Trophoblast cell (in vitro differentiated cells and primary cell): Measurements from ENCODE around the gene CDKN2AIP.
A peak's percentile ranks its signal among the peaks of the same experiment; 100 is the strongest.

Experiments used
- DNase-seq, 2 donors: peaks; one replicate each; pipeline ENCODE4 v3.0.0-alpha.2; 2016
- H2AFZ ChIP-seq: 2 replicates; pipeline ENCODE4 v1.6.1; 2013; ENCODE audit warnings: low read length, moderate library complexity, mild to moderate bottlenecking; ENCODE audit not compliant: insufficient read depth, poor library complexity
- H2AK5ac ChIP-seq: 2 replicates; pipeline ENCODE4 v1.6.1; 2013; ENCODE audit warnings: mild to moderate bottlenecking, low read length
- H2BK120ac ChIP-seq: 2 replicates; pipeline ENCODE4 v1.6.1; 2013; ENCODE audit warnings: low read length, mild to moderate bottlenecking, moderate library complexity; ENCODE audit not compliant: insufficient read depth, poor library complexity
- H2BK12ac ChIP-seq: 2 replicates; pipeline ENCODE4 v1.6.1; 2013; ENCODE audit warnings: mild to moderate bottlenecking, low read length, moderate library complexity
- H2BK5ac ChIP-seq: 2 replicates; pipeline ENCODE4 v1.6.1; 2013; ENCODE audit warnings: low read length, low read depth, moderate library complexity, mild to moderate bottlenecking; ENCODE audit not compliant: poor library complexity
- H3K14ac ChIP-seq: 2 replicates; pipeline ENCODE4 v1.6.1; 2013; ENCODE audit warnings: mild to moderate bottlenecking, low read length
- H3K18ac ChIP-seq: 2 replicates; pipeline ENCODE4 v1.6.1; 2013; ENCODE audit warnings: mild to moderate bottlenecking, low read length
- H3K23ac ChIP-seq: 2 replicates; pipeline ENCODE4 v1.6.1; 2013; ENCODE audit warnings: low read length
- H3K27ac ChIP-seq: 2 replicates; pipeline ENCODE4 v1.5.1; 2013; ENCODE audit warnings: low read depth, mild to moderate bottlenecking, inconsistent platforms, low read length, moderate library complexity
- H3K27me3 ChIP-seq: 2 replicates; pipeline ENCODE4 v1.6.1; 2013; ENCODE audit warnings: inconsistent platforms, mild to moderate bottlenecking, low read length, moderate library complexity; ENCODE audit not compliant: insufficient read depth
- H3K36me3 ChIP-seq, 2 experiments: 1 replicate in 1 of 2; 2 replicates in 1 of 2; pipeline ENCODE4 v1.6.1; 2013; ENCODE audit warnings: low read length in 2 of 2, mild to moderate bottlenecking in 2 of 2, moderate library complexity in 1 of 2; ENCODE audit not compliant: insufficient read depth in 2 of 2, control insufficient read depth in 1 of 2
- H3K4ac ChIP-seq: 2 replicates; pipeline ENCODE4 v1.6.1; 2013; ENCODE audit warnings: low read depth, mild to moderate bottlenecking, low read length, moderate library complexity
- H3K4me1 ChIP-seq, 2 experiments: 1 replicate in 1 of 2; 2 replicates in 1 of 2; pipeline ENCODE4 v1.6.1; 2013; ENCODE audit warnings: low read length in 2 of 2, mild to moderate bottlenecking in 2 of 2, moderate library complexity in 1 of 2; ENCODE audit not compliant: insufficient read depth in 2 of 2, control insufficient read depth in 1 of 2
- H3K4me2 ChIP-seq: 2 replicates; pipeline ENCODE4 v1.6.1; 2013; ENCODE audit warnings: inconsistent platforms, mild to moderate bottlenecking, low read length, moderate library complexity
- H3K4me3 ChIP-seq: 2 replicates; pipeline ENCODE4 v1.5.1; 2013; ENCODE audit warnings: mild to moderate bottlenecking, low read depth, low read length, inconsistent platforms
- H3K79me1 ChIP-seq: one replicate; pipeline ENCODE4 v1.6.1; 2013; ENCODE audit warnings: low read length
- H3K79me2 ChIP-seq: 2 replicates; pipeline ENCODE4 v1.6.1; 2013; ENCODE audit warnings: low read length, mild to moderate bottlenecking; ENCODE audit not compliant: control insufficient read depth, insufficient read depth, poor library complexity
- H3K9ac ChIP-seq: 2 replicates; pipeline ENCODE4 v1.6.1; 2013; ENCODE audit warnings: mild to moderate bottlenecking, low read length
- H3K9me3 ChIP-seq: 2 replicates; pipeline ENCODE4 v1.6.1; 2013; ENCODE audit warnings: low read depth, mild to moderate bottlenecking, control low read depth, inconsistent platforms, low read length; ENCODE audit not compliant: insufficient read depth
- H4K12ac ChIP-seq: 2 replicates; pipeline ENCODE4 v1.6.1; 2013; ENCODE audit warnings: low read depth, mild to moderate bottlenecking, low read length, moderate library complexity
- H4K8ac ChIP-seq: 2 replicates; pipeline ENCODE4 v1.6.1; 2013; ENCODE audit warnings: low read depth, mild to moderate bottlenecking, low read length, moderate library complexity
- H4K91ac ChIP-seq: one replicate; pipeline ENCODE4 v1.6.1; 2013; ENCODE audit warnings: low read depth, mild to moderate bottlenecking, low read length, moderate library complexity
- WGBS: extraction: QIAGEN DNeasy Blood & Tissue Kit; methylation state at CpG from one replicate; pipeline ENCODE4 v1.1.7; 2013; ENCODE audit warnings: missing lambda C conversion rate; ENCODE audit not compliant: insufficient read length, insufficient coverage; ENCODE audit errors: extremely low coverage; 5-methylcytosine and 5-hydroxymethylcytosine counted together

The CDKN2AIP gene

GRCh38 chr4:183413234-183414200, 30.9 kb upstream of the CDKN2AIP start:
- Histone ChIP-seq H3K27ac (no peak overlapping the region), H2AK5ac (no peak overlapping the region), H3K27me3 (no peaks in the 10 kb centered on the region), H3K18ac (no peak overlapping the region), H2AFZ (no peak overlapping the region), H3K4me1 (no peaks in the 10 kb centered on the region), H3K9ac (no peak overlapping the region), H4K91ac (no peak overlapping the region), H2BK12ac (no peak overlapping the region), H3K4ac (no peak overlapping the region), H4K12ac (no peak overlapping the region), H3K4me3 (no peak overlapping the region), H3K79me1 (no peaks in the 10 kb centered on the region), H4K8ac (no peak overlapping the region), H3K79me2 (no peaks in the 10 kb centered on the region), H3K4me2 (no peak overlapping the region), H2BK5ac (no peak overlapping the region), H3K9me3 (no peaks in the 10 kb centered on the region), H3K36me3 (no peaks in the 10 kb centered on the region), H2BK120ac (no peak overlapping the region), H3K23ac (no peak overlapping the region), H3K14ac (no peak overlapping the region)
- no peak for DNase-seq
- no CpG with 5 or more reads among the region's 28 CpGs for WGBS

- no peak overlapping the region for H2BK12ac ChIP-seq
- no peak overlapping the region for H2BK5ac ChIP-seq
- no peaks in the 10 kb centered on the region for H3K9me3 ChIP-seq
- H4K12ac ChIP-seq: no peak overlapping the region
- H2AK5ac ChIP-seq: no peak overlapping the region
- H3K4me1 ChIP-seq: no peaks in the 10 kb centered on the region
- H4K8ac ChIP-seq: no peak overlapping the region
- no peak overlapping the region for H3K4me2 ChIP-seq
- no CpG with 5 or more reads among the region's 10 CpGs for WGBS
- H3K36me3 ChIP-seq: no peaks in the 10 kb centered on the region
- H3K23ac ChIP-seq: peak overlapping the region; percentile 14
- no peak overlapping the region for H2AFZ ChIP-seq
- no peak for DNase-seq
- H3K79me1 ChIP-seq: no peaks in the 10 kb centered on the region
- no peaks in the 10 kb centered on the region for H3K27me3 ChIP-seq
- H2BK120ac ChIP-seq: no peak overlapping the region
- H3K14ac ChIP-seq: no peak overlapping the region
- no peak overlapping the region for H3K4me3 ChIP-seq
- H3K9ac ChIP-seq: no peak overlapping the region
- H3K4ac ChIP-seq: no peak overlapping the region
- no peak overlapping the region for H3K27ac ChIP-seq
- no peak overlapping the region for H4K91ac ChIP-seq
- no peaks in the 10 kb centered on the region for H3K79me2 ChIP-seq
- H3K18ac ChIP-seq: no peak overlapping the region
Observed at GRCh38 chr4:183416879-183417755, 27.3 kb upstream of the CDKN2AIP start.

GRCh38 chr4:183422962-183423631, 21.3 kb upstream of the CDKN2AIP start:
- Histone ChIP-seq H3K79me2 (no peaks in the 10 kb centered on the region), H3K36me3 (no peaks in the 10 kb centered on the region), H2BK5ac (no peak overlapping the region), H3K27me3 (no peaks in the 10 kb centered on the region), H3K14ac (no peak overlapping the region), H2AK5ac (no peak overlapping the region), H3K23ac (no peak overlapping the region), H3K9ac (no peak overlapping the region), H4K12ac (no peak overlapping the region), H4K8ac (no peak overlapping the region), H3K9me3 (no peaks in the 10 kb centered on the region), H2BK120ac (no peak overlapping the region), H3K18ac (no peak overlapping the region), H3K27ac (no peak overlapping the region), H2AFZ (no peak overlapping the region), H3K4ac (no peak overlapping the region), H2BK12ac (no peak overlapping the region), H3K4me1 (no peaks in the 10 kb centered on the region), H4K91ac (no peak overlapping the region), H3K4me2 (no peak overlapping the region), H3K79me1 (no peaks in the 10 kb centered on the region), H3K4me3 (no peak overlapping the region)
- DNase-seq: peak; percentile 27 to 59
- no CpG with 5 or more reads among the region's 9 CpGs for WGBS

GRCh38 chr4:183424109-183424744, 20.2 kb upstream of the CDKN2AIP start:
- Histone ChIP-seq H3K27ac (no peak overlapping the region), H3K18ac (no peak overlapping the region), H3K9me3 (no peaks in the 10 kb centered on the region), H4K91ac (no peak overlapping the region), H4K8ac (no peak overlapping the region), H2BK12ac (no peak overlapping the region), H3K79me1 (no peaks in the 10 kb centered on the region), H3K9ac (no peak overlapping the region), H3K36me3 (no peaks in the 10 kb centered on the region), H3K4me2 (no peak overlapping the region), H4K12ac (no peak overlapping the region), H3K79me2 (no peaks in the 10 kb centered on the region), H2BK120ac (no peak overlapping the region), H3K4ac (no peak overlapping the region), H3K4me3 (no peak overlapping the region), H3K4me1 (no peaks in the 10 kb centered on the region), H3K14ac (no peak overlapping the region), H2BK5ac (no peak overlapping the region), H3K23ac (no peak overlapping the region), H2AK5ac (no peak overlapping the region), H2AFZ (no peak overlapping the region), H3K27me3 (no peaks in the 10 kb centered on the region)
- WGBS: no CpG with 5 or more reads among the region's 5 CpGs
- no peak for DNase-seq
